Coronary artery (tissue), 2 donors: ENCODE measurements around the gene PDCD4.

Experiments
- DNase-seq: peaks from one replicate; pipeline ENCODE4 v3.0.0-alpha.2; 2017; ENCODE audit warnings: low spot score
- H3K27ac ChIP-seq, 2 donors: fragments of 200-600 bp; sonication (generic); one replicate each; pipeline ENCODE4 v1.5.1; 2016 to 2019
- H3K4me3 ChIP-seq: fragments of 200-600 bp; sonication (generic); 2 replicates; pipeline ENCODE4 v1.5.1; 2016; ENCODE audit warnings: mild to moderate bottlenecking, moderate library complexity
- TF ChIP-seq, protein P1 (sequence below): fragments of 200-600 bp; sonication (generic); IDR thresholded peaks from one replicate; pipeline ENCODE4 v1.5.1; 2019; ENCODE audit warnings: antibody characterized with exemption

PDCD4 gene

DNA sequence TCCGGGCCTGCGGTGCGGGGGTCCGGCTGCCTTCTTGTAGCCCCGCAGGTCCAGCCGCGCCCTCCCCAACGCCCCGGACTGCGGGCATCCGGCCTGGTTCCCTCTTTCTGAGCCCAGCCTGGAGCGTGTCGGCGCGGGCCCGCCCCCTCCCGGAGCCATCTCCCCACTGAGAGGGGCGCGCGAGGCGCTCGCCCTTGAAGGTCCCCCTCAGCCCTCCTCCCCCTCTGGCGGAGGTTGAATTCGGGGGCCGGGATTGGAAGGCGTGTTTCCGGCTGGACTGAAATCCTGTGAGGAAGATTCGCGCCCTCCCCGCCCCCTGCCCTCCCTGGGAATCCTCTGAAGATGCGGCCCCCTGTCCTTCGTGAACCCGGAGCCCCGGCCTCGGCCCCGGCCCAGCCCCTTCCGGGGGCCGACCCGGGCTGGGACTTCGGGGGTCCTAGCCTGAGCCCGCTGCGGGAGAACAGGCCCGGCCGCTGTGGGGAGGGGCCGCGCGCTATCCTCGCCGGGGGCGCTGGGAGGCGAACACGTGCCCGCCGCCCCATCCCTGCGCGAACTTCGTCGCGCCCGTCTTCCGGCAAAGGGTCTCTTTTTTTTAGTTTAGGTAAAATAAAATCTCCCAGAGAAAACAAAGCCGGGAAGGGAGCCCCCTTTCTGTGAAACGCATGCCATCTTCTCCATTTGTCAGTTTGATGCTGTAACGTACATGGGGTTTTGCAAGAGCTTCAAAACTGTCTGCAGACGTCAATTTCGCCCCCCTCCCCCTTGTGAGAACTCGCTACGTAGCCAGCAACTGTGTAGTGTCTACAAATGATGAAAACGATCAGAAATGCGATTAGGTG is 636 bp downstream of the PDCD4 start:
- peak; percentile 90 for DNase-seq
- TF ChIP-seq, protein P1, sequence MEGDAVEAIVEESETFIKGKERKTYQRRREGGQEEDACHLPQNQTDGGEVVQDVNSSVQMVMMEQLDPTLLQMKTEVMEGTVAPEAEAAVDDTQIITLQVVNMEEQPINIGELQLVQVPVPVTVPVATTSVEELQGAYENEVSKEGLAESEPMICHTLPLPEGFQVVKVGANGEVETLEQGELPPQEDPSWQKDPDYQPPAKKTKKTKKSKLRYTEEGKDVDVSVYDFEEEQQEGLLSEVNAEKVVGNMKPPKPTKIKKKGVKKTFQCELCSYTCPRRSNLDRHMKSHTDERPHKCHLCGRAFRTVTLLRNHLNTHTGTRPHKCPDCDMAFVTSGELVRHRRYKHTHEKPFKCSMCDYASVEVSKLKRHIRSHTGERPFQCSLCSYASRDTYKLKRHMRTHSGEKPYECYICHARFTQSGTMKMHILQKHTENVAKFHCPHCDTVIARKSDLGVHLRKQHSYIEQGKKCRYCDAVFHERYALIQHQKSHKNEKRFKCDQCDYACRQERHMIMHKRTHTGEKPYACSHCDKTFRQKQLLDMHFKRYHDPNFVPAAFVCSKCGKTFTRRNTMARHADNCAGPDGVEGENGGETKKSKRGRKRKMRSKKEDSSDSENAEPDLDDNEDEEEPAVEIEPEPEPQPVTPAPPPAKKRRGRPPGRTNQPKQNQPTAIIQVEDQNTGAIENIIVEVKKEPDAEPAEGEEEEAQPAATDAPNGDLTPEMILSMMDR, result no peak
- H3K4me3 ChIP-seq, result peak overlapping the region; percentile 97
- peak overlapping the region; percentile 100 for H3K27ac ChIP-seq

DNA sequence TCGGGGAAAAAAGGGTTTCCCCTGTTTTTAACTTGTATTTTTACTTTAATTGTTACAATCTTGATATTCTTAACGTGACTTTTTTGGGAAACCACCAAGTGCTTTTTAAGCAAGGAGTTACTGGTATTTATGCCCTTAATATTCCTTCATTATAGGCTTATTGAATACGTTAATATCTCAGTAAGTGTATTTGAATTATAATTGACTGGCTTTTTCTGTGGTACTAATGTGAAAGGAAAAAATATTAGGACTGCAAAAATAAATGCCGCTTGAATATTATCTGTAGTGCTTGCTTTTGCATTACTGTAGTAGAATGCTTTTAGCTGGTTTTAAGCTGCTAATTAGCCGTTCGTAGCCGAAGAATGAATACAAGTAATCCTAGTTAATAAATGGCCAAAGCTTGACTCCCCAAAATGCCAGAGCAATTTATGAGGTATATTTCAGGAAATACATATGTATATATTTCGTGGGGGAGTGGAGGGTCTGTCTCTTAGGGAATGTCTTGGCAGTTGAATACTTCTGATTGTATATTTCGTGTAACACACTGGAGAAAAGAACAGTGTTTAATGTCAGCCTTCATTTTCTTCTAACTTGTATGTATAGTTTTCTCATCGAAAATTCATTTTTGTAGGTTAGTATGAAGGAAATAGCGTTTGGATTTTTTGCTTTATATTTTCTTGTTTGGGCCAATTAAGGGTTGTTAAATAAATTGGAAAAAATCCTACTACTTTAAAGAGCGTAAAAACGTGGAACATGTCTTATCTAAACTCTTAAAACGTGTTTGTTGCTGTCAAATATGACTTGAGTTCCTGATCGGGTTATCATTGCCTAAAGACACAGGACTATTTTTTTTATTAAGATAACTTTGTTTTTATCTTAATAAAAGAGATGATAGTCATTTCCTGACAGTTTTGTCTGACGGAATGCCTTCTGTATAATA is 1.5 kb downstream of the PDCD4 start:
- H3K4me3 ChIP-seq, result peak overlapping the region; percentile 97
- TF ChIP-seq, protein P1, result no peak
- no peak for DNase-seq
- peak overlapping the region; percentile 100 for H3K27ac ChIP-seq

DNA sequence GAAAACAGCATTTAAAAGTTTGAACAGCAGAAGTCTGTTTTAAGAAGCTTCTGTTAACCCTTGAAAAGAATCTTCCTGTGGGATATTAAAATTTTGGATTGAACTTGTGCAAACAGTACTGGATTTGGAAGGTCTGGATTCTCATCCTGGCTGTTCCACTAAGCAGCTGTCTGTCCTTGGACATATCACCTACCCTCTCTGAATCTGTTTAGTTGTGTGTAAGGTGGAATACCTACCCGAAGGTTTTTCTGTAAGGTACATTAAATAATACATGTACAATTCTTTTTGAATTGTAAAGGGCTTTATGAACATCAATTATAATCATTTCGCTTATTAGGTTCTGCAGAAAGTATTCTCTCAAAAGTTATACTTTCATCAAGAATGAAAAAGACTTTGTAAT is 2.2 kb downstream of the PDCD4 start:
- Histone ChIP-seq H3K27ac (no peak overlapping the region), H3K4me3 (peak overlapping the region; percentile 97)
- TF ChIP-seq, protein P1, result no peak
- DNase-seq, result no peak

DNA sequence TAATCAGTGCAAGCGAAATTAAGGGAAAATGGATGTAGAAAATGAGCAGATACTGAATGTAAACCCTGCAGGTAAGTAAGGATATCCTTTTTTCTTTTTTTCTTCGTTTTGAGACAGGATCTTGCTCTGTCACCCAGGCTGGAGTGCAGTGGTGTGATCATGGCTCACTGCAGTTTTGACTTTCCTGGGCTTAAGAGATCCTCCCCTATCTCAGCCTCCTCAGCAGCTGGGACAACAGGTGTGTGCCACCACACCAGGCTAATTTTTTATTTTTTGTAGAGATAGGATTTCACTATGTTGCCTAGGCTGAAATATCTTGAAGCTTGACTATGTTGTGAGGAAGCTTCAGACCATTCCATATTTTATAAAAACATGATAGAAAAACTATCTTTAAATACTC is 4.3 kb downstream of the PDCD4 start:
- no peak for DNase-seq
- no peak overlapping the region for H3K27ac ChIP-seq
- TF ChIP-seq, protein P1, result no peak
- H3K4me3 ChIP-seq, result no peak overlapping the region

DNA sequence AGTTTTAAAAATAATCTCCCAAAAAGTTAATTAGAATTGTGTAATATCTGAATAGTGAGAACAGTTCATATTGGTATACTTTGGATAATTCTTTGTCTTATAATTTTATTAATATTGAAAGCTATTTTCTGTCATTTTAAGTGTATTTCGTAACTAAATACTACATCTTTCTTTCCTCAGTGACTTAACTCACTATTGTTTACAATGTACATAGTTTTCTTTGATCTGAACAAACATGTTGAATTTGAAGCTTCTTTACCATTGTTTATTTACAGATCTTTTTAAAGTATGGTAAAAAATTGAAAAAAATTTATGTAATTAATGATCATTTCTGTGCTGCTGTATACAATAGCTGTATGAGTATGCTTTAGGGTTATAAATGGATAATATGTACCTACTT is 5.1 kb downstream of the PDCD4 start:
- Histone ChIP-seq H3K4me3 (no peak overlapping the region), H3K27ac (no peak overlapping the region)
- TF ChIP-seq, protein P1, result no peak
- no peak for DNase-seq

DNA sequence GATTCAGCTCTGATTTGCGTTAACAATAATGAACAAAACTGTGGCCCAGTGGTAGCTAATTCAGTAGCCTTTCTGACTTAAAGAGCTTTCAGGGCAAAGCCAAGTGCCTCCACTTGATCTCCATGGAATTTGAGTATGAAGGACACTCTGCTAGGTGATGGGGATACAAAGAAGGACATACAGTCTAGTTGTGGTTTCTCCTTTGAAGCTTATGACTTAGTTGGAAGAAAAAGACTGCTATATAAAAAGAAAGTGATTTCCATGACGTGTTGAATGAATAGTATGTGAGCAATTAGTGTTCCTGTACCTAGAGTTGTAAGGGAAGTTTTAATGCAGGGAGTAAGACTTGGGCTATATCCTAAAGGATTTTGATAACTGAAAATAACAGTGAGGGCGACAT is 8.3 kb downstream of the PDCD4 start:
- no peak for DNase-seq
- Histone ChIP-seq H3K4me3 (no peak overlapping the region), H3K27ac (no peak overlapping the region)
- TF ChIP-seq, protein P1, result no peak
